GM21390 (cell line): ENCODE measurements around the gene THBS2.
"Not testable (repeated sequence)": the region's sequence is repeated elsewhere in the genome, so short reads cannot be mapped to it uniquely, and the experiment has no call there.

Experiments used
- ATAC-seq: cut with Tn5 transposase; IDR thresholded peaks from one replicate; pipeline ENCODE4 v1.9.1; 2021; ENCODE audit not compliant: unreplicated experiment

THBS2 gene

DNA sequence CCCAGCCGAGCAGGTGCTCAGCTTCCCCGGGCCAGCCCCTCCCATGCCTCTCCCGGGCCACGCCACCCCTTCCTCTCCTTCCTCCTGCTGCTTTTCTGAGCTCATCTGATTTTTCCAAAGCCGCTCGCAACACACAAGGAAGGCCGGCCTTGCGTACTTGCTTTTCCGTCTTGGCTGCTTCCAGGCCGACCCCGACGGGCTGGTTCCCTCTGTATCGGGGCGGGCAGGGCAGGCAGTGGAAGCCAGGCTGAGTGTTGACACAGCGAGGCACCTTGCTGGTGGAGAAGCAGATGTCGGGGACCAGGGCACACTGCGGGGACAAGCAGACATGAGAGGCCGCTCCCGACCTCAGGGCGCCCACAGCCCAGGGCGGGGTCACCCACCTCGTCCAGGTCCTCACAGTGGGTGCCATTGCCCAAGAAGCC is 21.1 kb downstream of the THBS2 start:
- ATAC-seq: no peak

DNA sequence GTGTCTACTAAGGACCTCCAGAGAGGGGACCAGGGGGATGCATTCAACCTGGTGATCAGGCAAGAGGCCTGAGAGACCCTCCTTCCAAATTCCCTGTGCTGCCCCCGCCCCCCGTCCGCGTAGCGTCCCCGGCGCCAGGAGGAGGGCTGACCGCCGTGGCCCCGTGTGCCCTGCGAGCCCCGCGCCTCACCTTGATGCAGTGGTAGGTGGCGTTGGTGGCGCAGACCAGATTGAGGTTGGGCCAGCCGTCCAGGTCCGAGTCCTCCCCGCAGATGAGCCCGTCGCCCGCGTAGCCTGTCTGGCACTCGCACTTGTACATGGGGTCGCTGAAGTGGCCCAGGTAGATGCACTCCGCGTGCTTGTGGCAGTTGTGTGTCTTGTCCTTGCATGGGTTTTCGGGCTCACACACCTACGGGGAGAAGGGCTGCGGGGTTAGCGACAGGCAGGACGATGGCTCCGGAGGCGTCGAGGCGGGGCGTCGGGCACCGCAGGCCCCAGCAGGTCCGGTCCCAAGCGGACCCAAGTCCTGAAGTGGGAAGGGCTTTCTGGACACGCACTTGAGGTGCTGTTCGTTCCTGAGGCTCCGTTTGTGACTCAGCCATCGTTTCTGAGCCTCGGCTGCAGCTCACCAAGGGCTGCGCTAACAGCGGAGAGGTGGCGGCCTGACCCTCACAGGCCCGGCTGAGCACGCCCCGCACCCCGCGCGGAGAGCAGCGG is 21.7 kb downstream of the THBS2 start:
- ATAC-seq: no peak

DNA sequence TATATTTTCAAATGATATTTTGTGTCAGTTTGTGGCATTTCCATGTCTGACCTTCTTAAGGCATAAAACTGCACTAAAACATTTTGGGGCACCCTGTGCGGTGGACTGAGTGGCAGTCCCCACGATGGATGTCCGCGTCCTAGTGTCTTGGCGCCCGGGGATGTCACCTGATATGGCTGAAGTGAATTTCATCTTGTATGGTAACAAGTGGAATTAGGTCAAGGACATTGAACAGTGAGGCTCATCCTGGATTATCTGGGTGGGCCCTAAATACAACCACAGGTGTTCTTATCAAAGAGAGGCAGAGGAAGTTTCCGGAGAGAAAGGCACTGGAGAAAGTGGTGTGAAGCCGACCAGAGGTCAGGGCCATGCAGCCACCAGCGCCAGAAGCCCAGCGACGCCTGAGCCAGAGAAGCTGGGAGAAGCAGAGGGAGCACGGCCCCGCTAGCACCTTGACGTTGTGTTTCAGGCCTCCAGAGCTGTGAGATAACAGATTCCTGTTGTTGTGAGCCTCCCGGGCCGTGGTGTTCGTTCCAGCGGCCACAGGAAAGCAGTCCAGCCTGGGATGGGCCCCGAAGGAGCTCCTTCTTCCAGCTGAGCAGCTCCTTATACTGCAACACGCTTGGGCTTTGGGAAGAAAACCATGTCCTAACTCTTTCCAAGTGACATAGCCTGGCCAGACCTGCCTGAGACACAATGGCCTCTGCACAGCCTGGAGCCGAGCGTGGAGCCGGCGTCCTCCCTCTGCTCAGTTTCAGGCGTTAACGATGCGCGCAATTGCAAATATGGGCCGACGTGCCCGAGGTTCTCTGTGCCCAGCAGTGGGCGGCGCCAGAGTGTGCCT is 22.5 kb downstream of the THBS2 start:
- ATAC-seq: no peak

DNA sequence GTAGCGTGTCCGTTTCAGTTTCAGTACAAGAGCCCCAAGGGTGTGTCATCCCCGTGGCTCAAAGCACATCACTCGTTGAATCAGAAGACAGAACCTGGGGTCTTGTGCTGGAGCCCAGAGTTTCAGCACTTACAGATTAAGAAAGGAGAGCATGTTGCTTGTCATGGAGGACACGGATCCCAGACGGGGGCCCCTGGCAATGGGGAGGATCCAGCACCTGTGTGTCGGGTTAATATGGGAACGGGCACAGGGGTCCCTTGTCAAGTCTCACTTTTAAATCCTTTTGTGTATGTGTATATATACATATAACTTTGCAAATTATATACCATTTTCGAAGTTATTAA is 23.4 kb downstream of the THBS2 start:
- ATAC-seq: no peak

DNA sequence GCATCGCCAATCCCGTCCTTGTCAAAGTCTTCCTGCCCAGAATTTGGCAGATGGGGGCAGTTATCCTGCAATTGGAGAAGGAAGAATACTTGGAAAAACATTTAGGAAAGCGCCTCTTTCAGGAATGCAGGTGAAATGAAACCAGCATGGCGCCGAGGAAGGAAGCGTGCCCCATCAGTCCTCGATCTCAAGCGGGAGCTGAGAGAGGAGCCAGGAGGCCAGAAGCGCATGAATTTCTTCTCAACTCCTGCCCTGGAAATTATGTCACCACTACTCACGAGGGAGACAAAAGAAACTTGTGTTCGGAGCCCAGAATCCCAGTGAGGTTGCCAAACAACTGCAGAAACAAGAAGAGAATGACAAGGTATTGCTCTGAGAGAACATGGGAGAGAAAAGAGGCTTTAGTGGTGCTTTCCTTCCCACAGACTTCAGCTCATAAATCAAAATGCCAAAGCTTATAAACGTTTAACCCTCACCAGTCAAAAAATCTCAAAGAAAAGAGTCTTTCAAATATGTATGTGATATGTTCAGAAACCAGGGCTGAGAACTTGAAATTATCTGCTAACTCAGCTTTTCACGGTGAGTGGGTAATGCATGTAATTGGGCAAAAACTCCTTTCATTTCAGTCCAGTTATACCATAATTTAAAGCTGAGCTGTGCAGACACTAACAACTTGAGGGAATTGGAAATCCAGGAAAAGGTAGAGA is 23.9 kb downstream of the THBS2 start:
- ATAC-seq: no peak

DNA sequence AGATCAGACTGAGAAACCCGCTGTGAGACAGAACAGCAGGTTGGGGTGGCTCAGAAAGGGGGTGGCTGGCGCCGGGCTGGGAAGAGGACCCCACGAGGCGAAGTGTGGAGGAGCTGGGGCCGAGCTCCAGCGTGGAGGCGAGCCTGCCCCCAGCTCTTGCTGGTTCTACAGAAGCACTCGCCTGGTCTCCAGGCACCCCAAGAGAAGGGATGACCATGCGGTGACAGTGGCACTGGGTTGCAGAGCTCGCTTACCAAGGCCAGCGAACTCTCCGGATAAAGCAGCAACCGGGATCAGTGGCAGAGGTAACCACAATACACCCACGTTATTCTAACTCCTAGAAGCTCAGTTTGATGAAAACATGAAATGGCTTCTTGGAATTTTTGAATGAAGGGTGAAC is 26.5 kb downstream of the THBS2 start:
- no peak for ATAC-seq

DNA sequence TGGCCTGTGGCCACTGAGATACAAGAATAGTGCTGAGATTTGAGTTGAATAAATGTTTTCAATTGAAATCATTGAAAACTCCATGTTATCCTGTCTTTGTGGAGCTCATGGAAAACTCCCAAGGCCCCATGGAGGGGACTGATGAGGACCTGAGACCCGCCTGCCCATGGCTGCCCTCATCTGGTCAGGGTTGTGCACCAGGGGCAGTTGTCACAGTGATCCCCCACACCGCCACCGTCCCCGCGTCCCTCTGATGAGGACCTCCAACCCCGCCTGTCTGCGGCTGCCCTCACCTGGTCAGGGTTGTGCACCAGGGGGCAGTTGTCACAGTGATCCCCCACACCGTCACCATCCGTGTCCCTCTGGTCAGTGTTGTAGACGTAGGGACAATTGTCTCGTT is 27.8 kb downstream of the THBS2 start:
- no peak for ATAC-seq

DNA sequence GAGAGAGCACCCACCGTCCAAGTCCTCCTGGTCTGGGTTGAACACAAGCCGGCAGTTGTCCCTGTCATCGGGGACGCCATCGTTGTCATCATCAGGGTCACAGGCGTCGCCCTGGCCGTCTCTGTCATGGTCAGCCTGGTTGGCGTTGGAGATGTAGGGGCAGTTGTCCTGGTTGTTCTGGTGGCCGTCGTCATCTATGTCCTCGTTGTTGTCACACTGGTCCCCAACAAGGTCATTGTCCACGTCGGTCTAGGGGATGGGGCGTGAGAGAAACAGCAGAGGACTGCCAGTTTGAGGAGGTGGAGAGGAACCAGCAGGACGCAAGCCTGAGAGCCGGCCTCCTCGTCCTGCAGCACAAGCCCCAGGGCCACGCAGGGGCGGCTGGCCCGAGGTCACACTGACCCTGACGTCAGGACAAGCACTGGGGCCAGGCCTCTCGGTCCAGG is 28.5 kb downstream of the THBS2 start:
- no peak for ATAC-seq

DNA sequence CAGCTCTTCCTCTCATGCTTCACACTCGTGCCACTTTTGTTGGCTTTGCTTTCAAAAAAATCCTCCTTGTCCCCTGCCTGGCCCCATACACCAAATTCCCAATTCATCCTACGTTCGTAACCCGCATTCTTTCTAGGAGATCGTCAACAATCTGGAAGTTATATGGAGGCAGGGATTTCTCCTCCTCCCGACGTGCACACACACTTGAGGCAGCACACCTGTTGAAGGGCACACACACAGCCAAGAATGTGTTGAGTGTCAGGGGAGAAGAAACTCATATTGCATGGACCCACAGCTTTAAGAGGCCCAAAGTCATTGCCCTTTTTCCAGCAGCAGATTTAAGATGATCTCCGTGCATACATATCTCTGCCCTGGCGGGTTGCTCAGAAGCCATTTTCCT is 28.9 kb downstream of the THBS2 start:
- ATAC-seq: no peak

DNA sequence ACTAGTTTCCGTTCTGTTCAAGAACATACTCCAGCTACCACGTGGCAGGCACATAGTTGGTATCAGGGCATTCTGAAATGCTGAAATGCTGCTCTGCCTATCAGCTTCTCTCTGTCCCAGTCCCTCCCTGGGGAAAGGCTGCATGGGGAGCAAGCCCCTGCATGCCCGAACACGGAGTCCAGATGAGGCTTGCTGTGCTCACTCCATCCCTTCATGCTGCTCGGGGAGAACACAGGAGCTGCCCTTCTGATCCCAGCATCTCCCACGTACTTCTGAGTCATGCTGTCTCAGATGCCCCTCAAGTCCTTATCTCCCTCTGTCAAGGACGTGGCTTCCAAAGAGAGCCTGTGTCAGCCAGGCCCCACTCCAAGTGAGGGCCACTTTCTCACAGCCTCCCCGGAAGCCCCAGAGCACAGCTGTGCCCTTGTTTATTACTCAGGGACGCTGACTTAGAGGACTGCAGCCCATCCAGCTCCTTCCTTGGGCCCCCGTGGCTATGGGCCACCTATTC is 29.4 kb downstream of the THBS2 start:
- no peak for ATAC-seq

DNA sequence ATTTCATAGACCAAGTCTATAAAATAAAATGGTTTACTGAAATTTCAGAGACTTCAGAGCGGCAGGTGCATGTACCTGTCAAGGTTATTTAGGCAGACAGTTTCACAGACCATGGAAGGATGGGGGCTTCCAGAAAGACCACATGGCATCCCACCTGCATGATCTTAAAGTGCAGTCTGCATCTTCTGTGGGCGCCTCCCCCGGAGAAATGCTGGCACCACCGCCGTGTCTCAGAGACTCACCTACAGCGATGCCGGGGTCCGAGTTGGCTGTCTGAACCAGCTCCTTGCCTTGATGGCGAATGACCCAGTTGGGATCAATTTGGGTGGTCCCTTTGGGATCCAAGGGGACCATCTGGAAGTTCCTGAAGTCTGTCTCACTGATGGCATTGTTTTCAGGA is 30.6 kb downstream of the THBS2 start:
- no peak for ATAC-seq

DNA sequence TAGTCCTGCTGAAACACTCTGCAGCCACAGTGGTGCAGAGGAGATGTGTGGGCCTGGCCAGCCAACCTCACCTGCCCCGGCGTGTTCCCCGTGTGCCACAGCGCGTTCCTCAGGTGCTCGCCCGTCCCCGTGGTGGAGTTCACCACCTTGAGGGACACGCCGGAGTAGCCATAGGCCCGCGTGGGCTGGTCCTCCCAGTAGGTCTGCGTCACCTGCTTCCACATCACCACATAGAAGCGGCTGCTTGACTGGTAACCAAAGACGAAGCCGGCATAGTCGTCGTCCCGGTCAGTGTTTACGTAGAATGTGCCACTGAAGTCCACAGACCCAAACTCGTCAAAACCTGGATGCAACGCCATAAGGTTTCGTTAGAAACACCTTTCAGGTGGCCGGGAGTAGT is 31.5 kb downstream of the THBS2 start:
- no peak for ATAC-seq

DNA sequence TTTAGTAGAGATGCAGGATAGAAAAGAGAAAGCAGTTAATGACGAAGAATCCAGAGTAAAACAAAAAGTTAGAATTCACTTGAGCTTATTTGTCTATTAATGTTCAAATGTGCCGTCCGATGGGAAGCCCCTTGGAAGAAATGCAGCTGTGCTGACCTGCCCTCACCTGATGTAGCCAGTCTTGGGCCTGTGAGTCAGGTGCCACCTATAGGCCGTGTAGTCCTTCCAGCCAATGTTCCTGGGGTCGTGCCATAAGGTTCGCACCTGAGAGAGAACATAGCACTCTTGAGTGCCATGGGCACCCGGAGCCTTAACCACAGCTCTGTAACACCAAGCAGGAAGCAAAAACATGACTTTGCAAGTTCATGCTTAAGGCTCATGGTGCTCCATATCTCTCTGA is 32.4 kb downstream of the THBS2 start:
- no peak for ATAC-seq

DNA sequence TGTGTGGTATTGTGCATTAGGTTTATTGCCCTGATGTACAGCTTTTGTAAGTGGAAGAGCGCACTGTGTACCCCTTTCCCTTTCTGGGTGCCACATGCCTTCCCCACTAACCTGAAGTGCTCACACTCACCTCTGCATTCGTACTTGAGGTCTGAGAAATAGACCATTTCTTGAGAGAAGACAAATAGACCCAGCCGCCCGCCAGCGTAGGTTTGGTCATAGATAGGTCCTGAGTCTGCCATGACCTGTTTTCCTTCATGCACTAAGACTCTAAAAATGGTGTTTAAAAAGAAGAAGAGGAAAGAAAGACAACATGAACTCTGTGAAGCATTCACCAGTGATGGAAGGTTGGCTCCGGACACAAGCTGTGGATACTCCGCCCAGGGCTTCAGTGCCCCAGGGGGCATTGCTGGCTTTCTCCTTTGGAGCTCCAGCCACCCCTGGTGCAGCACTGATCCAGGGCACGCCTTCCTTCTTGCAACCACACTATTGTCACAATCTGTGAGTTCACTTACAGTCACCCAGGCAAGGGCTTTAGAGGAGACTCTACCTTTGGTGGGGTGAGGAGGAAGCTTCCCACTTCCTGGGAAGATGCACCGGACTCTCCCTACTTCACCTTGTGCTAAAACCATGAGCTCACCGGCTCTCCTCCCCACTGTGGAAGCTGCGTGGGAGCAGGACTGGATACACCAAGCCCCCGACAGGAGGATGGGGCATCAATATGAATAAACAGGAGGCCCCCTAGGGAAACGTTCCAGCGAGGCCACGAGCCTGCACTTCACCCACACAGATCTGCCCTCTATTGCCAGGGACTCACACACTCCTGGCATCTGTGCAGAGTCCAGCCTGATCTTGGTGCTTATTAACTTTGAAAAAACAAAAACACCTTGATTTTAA is 33.3 kb downstream of the THBS2 start:
- ATAC-seq: no peak

DNA sequence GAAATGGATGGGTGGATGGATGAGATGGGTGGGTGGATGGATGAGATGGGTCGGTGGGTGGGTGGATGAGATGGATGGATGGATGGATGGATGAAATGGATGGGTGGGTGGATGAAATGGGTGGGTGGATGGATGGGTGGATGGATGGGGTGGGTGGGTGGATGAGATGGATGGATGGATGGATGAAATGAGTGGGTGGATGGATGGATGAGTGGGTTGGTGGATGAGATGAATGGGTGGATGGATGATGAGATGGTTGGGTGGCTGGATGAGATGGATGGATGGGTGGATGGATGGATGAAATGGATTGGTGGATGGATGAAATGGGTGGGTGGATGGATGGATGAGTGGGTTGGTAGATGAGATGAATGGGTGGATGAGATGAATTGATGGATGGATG is 35.7 kb downstream of the THBS2 start:
- no peak for ATAC-seq

DNA sequence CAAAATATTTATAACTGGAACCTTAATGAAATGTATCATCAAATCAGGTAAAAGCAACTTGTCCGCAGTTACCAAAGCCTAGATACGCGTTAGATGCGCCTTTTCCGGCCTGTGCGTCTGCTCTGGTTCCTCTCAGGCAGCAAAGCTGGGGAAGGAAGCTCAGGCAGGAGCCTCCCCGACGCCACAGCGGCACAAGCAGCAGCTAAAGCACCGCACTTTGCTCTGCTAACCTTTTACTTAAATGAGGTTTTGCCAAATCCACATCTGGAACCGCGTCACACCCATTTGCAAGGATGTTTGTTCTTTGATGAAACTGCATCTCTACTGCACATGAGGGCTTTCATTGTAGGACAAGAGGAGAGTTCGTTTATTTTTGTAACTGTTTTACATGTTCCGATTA is 36.8 kb downstream of the THBS2 start:
- ATAC-seq: no peak

DNA sequence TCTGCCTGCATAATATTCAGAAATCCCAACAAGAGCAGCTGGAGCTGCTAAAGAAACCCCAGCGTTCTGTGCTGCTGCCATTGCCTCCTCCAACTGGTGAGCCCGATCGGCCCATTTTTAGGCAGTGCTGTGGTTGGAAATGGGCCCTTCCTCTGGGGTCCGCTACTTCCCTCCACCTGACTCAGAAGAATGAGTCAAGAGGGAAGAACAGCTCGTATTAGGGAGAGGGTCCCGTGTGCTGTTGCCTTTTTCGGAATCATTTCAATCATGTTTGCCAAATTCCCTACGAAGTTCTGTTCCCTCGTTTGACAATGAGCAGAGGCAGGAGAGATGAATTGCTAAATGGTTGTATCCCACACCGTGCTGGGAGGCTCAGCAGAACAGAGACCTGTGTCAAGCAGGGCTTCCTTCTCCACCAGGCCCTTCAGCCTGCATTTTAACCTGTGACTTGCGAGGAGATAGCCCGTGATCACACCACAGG is 38.4 kb downstream of the THBS2 start:
- no peak for ATAC-seq

DNA sequence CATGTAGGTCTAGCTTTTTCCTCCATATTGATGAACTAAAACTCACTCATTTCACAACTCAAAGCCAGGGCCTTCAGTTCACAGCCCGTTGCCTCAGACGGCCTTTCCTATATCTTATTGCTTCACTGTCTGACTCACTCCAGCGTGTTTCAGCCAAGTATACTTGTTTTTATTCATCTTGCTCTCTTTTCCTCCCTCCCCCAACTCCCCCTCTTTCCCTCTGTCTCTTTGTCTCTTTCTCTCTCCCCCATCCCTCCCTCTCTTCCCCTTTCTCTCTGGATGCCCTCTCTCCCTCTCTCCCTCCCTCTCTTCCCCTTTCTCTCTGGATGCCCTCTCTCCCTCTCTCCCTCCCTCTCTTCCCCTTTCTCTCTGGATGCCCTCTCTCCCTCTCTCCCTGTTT is 38.9 kb downstream of the THBS2 start:
- ATAC-seq: not testable (repeated sequence)

DNA sequence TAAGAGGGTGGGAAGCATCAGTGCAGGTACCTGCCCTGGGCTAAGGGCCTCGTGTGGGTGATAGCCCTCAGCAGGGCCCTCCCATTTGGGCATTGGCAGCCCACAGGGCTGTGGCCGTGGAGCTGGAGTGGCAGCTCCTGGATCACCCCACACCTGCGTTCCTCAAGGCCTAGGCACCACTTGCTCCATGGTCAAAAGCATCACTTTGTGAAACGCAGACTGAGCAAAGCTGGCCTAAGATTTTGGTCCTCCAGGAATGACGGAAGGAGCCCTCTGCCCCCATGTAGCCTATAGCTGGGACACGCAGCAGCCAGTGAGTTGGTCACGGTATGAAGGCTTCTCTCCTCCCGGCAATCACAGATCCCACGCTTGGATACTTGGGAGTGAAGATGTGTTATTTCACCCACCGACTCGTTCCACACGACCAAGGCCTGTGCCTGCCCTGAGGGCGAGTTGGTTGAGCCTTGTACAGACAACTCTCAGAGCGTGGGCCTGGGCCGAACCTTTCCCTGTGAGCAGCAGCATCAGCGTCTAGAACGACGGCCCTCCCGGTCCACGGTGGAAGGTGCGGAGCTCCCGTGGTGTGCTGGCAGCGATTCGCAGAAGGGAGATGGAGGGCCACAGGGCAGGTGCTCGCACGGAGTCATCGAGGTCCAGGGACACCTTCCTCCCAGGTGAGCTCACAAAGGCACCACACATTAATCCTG is 39.7 kb downstream of the THBS2 start:
- no peak for ATAC-seq
